ENCODE results near the gene OBSCN.
"Not testable (repeated sequence)": the region's sequence is repeated elsewhere in the genome, so short reads cannot be mapped to it uniquely, and the experiment has no call there.

OBSCN gene

DNA sequence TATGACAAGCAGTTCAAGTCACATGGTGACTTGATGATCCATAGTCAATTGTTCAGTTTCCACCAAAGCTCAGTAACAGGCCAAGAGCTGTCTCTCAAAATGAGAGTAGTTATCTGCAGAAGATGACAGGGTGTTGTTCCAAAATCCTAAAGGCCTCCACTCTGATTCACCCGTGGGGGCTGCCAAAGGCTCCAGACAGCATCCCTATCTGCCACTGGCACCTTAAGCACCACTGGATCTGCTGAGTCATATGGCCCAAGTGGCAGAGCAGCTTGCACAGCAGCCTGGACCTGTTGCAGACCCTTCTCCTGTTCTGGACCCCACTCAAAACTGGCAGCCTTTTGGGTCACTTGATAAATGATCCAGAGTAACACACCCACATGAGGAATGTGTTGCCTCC is 44.6 kb downstream of the OBSCN start:
- DNase-seq (ENCODE audit: low read depth in 2 of 2, low spot score in 1 of 2) = not testable (repeated sequence)

DNA sequence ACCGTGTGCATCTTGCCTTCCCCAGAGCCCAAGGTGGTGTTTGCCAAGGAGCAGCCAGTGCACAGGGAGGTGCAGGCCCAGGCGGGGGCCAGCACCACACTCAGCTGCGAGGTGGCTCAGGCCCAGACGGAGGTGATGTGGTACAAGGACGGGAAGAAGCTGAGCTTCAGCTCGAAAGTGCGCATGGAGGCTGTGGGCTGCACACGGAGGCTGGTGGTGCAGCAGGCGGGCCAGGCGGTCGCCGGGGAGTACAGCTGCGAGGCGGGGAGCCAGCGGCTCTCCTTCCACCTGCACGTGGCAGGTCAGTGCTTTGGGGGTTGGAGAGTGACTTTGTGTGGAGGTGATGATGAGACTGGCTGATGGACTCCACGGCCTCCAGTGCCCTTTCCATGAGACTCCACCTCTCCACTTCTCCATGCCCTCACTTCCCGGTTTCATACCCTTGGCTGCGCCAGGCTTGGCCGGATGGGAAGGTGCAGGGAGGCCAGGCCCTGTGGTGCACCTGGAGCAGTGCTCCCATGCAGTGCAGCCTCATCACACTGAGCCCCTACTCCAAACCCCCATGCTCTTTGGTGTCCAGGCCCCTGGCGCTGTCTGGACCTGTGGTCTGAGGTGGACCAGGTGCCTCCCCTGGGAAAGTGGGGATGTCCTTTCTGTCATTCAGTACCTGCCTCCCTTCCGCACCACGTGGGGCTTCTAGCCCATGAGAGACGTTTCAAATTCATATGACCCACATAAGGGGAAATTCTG is 49.0 kb downstream of the OBSCN start:
- DNase-seq (ENCODE audit: low read depth in 2 of 2, low spot score in 1 of 2) = no peak

DNA sequence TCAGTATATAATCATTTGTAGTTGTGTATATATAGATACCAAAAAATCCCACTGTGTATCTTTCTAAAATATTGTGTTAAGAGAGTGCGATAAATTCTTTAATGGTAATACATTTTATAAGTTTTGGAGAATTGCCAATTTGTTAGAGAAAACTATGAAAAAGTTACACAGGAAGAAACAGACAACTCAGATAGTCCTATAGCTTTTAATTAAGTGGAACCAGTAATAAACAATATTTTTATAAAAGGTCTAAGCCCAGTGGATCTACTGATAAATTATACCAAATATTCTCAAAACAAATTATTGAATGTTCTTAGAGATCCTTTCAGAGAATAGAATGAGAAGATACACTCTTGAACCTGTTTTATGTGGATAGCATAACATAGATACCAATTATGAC is 50.6 kb downstream of the OBSCN start:
- DNase-seq (ENCODE audit: low read depth in 2 of 2, low spot score in 1 of 2) = no peak

DNA sequence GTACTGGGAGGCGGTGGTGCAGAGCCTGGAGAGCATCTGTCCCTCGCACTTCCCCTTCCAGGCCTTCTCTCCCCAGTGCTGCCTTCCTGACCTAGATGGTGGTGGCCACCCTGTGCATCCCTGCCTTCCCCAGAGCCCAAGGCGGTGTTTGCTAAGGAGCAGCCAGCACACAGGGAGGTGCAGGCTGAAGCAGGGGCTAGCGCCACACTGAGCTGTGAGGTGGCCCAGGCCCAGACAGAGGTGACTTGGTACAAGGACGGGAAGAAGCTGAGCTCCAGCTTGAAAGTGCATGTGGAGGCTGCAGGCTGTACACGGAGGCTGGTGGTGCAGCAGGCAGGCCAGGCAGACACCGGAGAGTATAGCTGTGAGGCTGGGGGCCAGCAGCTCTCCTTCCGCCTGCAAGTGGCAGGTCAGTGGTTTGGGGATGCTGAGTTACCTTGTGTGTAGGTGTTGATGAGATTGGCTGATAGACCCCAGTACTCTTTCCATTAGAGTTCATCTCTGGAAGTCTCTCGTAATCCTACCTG is 51.6 kb downstream of the OBSCN start:
- DNase-seq (ENCODE audit: low read depth in 2 of 2, low spot score in 1 of 2) = no peak

DNA sequence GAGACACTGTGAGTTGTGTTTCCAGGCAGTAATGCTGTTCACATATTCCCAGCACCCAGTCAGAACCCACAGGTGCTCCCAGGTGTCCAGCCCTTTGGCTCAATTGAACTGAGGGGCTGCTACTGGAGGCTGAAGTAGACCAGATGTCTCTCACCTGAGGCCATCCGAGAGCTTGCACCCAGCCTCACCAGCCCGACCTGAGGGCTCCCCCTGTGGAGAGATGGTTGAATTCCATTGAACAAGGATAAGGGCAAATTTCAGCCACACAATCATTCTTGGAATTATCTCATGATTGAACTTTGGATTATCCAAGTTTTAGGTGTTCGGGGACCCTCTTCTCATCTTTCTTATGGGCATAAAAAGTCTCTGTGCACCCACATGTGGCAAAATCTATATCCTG is 52.1 kb downstream of the OBSCN start:
- no peak for DNase-seq (ENCODE audit: low read depth in 2 of 2, low spot score in 1 of 2)

DNA sequence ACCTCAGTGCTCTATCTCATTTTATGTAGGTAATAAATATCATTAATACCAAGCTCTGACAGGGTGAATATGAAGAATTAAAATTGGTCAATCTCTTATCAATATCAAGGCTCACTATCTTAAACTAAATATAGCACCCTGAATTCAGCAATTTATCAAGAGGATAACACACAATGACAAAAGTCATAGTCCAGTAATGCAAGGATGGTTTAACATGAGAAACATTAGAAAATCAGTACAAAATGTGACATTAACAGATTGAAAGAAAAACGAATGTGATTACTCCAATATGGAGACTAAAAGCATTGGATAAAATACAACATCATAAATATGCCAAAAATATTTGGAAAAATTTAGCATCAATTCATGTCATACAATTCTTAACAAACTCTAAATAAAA is 53.9 kb downstream of the OBSCN start:
- DNase-seq (ENCODE audit: low read depth in 2 of 2, low spot score in 1 of 2) = no peak

DNA sequence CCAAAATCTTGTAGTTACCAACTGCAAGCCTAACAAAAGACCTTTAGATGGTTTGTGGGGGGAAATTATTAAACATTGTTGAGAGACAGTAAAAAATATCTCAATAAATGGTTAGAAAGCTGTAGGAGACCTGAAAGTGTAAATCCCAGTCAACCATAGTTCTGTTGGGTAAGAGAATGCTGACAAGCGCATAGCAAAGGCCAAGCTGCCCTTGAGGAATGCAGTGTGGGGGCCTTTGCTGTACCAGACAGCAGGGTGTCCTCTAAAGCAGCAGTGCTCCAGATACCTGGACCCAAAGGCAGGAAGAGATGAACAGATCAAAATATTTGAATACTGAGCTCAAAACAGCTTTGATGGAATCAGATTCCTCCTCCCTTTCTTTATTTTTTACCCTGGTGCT is 54.6 kb downstream of the OBSCN start:
- no peak for DNase-seq (ENCODE audit: low read depth in 2 of 2, low spot score in 1 of 2)

DNA sequence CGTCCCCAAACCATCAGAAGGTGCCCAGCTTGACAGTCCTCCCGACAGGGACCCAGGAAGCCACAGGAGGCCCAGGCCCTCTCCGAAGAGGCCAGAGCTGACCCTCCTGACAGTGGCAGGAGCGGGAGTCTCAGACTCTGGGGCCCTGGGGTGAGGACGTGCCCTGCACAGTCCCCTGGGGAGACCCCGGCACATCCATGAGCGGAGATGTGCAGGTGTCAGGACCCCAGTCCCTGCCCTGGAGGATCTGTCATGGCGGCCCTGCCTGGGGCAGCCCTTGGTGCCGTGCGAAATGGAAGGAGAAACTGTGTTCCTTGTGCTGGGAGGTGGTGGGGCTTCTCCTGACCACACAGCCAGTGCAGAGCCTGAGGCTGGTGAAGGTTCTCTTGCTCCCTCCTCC is 55.8 kb downstream of the OBSCN start:
- DNase-seq (ENCODE audit: low read depth in 2 of 2, low spot score in 1 of 2) = no peak

DNA sequence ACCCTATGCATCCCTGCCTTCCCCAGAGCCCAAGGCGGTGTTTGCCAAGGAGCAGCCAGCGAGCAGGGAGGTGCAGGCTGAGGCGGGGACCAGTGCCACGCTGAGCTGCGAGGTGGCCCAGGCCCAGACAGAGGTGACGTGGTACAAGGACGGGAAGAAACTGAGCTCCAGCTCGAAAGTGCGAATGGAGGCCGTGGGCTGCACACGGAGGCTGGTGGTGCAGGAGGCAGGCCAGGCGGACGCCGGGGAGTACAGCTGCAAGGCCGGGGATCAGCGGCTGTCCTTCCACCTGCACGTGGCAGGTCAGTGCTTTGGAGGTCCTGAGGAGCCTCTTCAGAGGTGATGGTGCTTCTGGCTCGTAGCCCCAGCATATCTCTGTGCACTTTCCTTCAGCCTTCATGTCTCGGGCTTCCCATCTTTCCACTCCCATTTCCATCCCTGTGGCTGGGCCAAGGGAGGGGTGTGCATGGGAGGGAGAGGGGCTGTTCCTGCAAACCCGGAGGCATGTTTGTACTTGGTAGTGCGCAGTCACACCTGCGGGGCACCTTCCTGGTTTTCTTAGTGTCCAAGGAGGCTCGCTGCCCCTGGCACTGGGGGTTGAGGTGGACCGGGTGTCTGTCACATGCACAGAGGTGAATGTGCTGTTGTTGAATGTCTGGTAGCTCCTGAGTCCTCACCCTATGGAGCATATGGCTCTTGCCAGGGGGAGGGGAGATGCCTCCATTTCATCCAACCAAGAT is 56.4 kb downstream of the OBSCN start:
- DNase-seq (ENCODE audit: low read depth in 2 of 2, low spot score in 1 of 2) = no peak

DNA sequence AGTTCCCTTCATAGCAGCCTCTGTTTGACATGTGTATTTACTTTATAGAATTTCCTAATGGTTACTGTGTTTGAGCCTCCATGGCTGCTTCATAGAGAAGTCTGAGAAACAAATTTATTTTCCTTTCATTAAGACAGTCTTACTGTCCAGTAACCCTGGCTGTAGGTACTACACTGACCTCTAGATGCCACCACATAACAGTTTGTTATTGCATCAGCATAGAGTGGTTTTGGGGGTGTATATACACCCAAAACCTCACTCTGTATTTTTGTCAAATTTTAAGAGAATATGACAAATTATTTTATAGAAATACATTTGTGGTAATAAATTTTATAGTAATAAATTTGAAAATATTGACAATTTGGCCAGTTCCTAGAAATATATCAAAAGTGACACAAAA is 57.3 kb downstream of the OBSCN start:
- no peak for DNase-seq (ENCODE audit: low read depth in 2 of 2, low spot score in 1 of 2)

DNA sequence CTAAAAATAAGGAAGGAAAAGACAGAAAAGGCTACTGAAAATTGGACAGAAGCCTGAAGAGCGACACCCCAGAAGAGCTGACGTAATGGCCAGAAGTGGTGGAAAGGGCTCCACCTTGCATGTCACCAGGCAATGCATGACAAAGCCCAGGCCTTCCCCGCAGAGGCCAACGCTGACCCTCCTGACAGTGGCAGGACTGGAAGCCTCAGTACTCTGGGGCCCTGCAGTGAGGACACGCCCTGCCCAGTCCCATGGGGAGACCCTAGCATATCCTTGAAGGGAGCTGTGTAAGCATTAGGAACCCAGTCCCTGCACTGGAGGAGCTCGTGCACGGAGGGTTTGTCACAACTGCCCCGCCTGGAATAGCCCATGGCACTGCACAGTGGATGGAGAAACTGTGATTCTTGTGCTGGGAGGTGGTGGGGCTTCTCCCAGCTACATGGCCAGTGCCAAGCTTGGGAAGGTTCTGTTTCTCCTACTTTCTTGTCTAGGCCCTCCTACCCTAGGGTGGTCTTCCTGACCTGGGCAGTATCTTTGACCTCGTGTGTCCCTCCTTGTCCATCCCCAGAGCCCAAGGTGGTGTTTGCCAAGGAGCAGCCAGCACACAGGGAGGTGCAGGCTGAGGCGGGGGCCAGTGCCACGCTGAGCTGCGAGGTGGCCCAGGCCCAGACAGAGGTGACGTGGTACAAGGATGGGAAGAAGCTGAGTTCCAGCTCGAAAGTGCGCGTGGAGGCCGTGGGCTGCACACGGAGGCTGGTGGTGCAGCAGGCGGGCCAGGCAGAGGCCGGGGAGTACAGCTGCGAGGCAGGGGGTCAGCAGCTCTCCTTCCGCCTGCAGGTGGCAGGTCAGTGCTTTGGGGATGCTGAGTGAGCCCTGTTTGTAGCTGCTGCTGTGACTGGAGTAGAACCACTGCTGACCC is 60.4 kb downstream of the OBSCN start:
- no peak for DNase-seq (ENCODE audit: low read depth in 2 of 2, low spot score in 1 of 2)

DNA sequence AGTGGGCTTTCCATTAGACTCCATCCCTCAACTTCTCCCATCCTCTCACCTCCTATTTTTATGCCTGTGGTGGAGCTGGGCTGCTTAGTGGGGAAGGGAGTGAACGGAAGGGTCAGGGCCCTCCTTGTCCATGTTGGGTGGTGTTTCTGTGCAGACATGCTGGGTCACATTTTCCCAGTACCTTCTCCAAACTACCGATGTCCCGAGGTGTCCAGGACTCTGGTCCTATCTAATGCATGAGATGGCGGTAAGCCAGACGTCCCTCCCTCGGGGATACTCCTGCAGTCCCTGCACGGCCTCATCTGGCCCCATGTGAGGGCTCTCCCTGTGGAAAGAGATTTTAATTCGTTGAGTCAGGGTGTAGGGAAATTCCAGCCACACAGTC is 61.0 kb downstream of the OBSCN start:
- DNase-seq (ENCODE audit: low read depth in 2 of 2, low spot score in 1 of 2) = no peak

DNA sequence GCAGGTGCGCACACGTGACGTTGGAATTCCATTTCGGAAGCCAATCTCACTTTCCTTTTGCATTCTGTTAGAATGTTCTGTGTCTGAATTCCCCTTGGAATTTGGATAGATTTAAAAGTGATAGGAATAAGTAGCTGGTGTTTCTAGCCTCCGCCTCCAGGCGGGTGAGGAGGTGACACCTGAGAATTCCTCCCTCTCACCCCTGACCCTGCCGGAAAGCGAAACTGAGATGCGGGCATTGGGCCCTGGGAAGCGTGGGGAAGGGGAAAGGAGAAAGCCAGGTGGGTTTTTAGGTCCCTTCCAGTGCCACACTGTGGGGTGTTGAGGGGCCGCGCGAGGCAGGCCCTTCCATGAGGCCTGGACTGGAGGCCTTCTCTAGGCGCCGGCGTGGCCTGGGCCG is 61.6 kb downstream of the OBSCN start:
- not testable (repeated sequence) for DNase-seq (ENCODE audit: low read depth in 2 of 2, low spot score in 1 of 2)

DNA sequence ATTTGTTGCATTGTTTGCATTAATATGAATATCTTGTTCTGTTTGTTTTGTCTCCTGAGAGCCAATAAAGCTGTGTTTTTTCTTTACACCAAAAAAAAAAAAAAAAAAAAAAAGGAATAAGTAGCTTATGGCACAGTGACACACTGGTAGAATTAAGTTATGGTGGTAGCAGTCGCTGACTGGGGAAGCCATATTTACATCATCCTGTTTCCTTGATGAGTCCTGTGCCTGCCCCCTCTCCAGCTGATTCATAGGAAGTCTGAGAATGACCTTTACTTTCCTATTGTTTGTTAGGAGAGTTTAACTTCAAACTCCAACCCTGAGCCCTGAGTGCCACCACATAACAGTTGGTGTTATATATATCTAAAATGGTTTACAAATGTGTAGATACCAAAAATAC is 62.2 kb downstream of the OBSCN start:
- DNase-seq (ENCODE audit: low read depth in 2 of 2, low spot score in 1 of 2) = no peak

DNA sequence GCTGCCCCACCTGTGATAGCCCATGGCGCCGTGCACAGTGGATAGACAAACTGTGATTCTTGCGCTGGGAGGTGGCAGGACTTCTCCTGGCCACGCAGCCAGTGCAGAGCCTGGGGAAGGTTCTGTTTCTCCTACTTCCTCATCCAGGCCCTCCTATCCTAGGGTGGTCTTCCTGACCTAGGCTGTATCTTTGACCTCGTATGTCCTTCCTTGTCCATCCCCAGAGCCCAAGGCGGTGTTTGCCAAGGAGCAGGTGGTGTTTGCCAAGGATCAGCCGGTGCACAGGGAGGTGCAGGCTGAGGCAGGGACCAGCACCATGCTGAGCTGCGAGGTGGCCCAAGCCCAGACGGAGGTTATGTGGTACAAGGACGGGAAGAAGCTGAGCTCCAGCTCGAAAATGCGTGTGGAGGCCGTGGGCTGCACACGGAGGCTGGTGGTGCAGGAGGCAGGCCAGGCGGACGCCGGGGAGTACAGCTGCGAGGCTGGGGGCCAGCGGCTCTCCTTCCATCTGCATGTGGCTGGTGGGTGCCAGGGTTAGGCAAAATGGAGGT is 63.9 kb downstream of the OBSCN start:
- no peak for DNase-seq (ENCODE audit: low read depth in 2 of 2, low spot score in 1 of 2)

DNA sequence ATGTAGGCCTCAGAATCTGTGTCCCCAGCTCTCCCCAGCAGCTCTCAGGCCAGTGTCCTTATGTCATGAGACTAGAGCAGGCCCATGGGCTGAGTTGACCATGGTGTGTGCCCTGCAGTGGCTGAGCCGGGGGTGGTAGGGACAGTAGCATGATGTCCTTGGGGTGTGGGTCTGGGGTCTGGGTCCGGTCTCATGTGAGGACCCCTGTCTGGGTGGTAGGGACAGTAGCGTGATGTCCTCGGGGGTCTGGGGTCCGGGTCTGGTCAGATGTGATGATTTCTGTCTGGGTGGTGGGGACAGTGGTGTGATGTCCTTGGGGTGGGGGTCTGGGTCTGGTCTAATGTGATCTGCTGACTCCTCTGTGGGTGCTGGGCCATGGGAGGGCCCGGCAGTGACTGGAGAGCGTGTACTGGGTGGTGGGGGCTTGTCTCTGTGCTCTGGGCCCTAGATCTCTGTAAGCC is 64.5 kb downstream of the OBSCN start:
- DNase-seq (ENCODE audit: low read depth in 2 of 2, low spot score in 1 of 2) = no peak

DNA sequence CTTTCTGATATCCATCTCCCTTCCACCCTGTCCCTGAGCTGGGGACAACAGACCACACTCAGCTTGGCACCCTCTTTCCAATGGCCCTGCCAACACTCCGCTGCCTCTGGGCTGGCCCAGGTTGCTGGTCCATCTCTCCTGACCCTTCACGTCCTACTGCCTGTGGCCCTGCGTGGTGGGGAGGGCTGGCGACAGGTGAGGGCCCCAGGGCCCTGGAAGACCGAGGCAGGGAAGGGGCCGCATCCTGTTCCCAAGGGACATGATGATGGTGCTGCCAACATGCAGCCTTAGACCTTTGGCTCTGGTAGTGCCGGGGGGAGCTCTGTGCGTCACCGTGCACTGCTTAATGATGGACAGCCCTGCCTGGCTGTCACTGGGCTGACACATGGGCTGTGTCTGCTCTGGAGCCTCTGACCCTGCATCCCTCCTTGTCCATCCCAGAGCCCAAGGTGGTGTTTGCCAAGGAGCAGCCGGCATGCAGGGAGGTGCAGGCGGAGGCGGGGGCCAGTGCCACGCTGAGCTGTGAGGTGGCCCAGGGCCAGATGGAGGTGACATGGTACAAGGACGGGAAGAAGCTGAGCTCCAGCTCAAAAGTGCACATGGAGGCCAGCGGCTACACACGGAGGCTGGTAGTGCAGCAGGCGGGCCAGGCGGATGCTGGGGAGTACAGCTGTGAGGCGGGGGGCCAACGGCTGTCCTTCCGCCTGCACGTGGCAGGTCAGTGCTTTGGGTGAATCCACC is 65.2 kb downstream of the OBSCN start:
- no peak for DNase-seq (ENCODE audit: low read depth in 2 of 2, low spot score in 1 of 2)

DNA sequence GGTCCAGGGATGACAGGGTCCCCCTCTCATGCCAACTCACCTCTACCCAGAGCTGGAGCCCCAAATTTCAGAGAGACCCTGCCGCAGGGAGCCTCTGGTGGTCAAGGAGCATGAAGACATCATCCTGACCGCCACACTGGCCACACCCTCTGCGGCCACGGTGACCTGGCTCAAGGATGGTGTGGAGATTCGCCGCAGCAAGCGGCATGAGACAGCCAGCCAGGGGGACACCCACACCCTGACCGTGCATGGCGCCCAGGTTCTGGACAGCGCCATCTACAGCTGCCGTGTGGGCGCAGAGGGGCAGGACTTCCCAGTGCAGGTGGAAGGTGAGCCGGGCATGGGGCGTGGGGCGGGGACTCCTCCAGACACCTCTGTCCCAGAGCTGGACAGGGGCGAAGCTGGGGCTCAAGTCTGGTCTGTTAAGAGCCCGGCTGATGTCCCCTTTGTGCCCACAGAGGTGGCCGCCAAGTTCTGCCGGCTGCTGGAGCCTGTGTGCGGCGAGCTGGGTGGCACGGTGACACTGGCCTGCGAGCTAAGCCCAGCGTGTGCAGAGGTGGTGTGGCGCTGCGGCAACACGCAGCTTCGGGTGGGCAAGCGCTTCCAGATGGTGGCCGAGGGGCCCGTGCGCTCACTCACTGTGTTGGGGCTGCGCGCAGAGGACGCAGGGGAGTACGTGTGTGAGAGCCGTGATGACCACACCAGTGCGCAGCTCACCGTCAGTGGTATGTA is 66.0 kb downstream of the OBSCN start:
- DNase-seq (ENCODE audit: low read depth in 2 of 2, low spot score in 1 of 2) = no peak

DNA sequence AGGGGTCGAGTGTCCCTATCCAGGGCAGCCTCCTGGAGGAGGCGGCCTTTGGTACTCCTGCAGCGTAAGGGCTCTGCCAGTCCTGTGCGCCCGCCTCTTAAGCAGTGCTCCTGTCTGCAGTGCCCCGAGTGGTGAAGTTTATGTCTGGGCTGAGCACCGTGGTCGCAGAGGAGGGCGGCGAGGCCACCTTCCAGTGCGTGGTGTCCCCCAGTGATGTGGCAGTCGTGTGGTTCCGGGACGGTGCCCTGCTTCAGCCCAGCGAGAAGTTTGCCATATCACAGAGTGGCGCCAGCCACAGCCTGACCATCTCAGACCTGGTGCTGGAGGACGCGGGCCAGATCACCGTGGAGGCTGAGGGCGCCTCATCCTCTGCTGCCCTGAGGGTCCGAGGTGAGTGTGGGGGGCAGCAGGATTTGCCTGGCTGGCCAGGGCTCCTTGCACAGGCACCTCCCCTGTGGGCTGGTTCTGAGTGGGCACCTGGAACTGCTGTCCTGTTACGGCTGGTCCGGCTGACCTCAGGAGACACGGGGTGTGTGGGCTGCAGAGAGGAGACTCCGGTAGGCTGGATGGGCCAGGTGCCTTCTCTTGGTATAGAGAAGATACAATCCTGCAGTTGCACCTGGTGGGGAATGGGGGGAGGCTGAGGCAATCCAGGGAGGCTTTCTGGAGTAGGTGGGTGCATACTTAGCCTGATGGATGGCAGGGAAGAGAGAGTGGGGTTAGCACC is 66.8 kb downstream of the OBSCN start:
- no peak for DNase-seq (ENCODE audit: low read depth in 2 of 2, low spot score in 1 of 2)

Measured in stimulated activated CD8-positive, alpha-beta memory T cell treated with anti-CD3 and anti-CD28 coated beads, Interleukin-4, amount 100 ng/mL, for 4 hours (primary cell).